IMR-90 (cell line): ENCODE data around the gene SNAP29. TPM values are rescaled to one million over a fixed set of nuclear protein-coding genes. Genes with fewer than 3 reads are reported as not detected.

Experiments
- ATAC-seq: fragments of 200-7000 bp; cut with Tn5 transposase; 2 replicates; pipeline ENCODE4 v1.9.1; 2020; ENCODE audit warnings: low read depth, mild to moderate bottlenecking, moderate library complexity
- BruUV-seq: library from RNA; stranded (reverse); fragments of 400-500 nt; replicated peaks from 2 replicates; lab custom pipeline; 2021; lab: Mats Ljungman, UMichigan
- CTCF ChIA-PET: fragments of 300-600 bp; formaldehyde crosslinking; extraction: SDS; loops from one replicate; lab custom pipeline; 2021; ENCODE audit warnings: antibody characterized with exemption; lab: Yijun Ruan, JAX
- POLR2A ChIA-PET: fragments of 300-600 bp; sonication (Branson Sonifier 250); formaldehyde crosslinking; loops from one replicate; lab custom pipeline; 2022; ENCODE audit warnings: antibody characterized with exemption; ENCODE audit not compliant: unreplicated experiment; lab: Charles Lee
- DNase-seq: peaks from one replicate; pipeline ENCODE4 v3.0.0; 2013
- H2AFZ ChIP-seq: replicated peaks from 2 replicates; pipeline ENCODE3; 2013; ENCODE audit warnings: low read length, mild to moderate bottlenecking; ENCODE audit not compliant: poor library complexity
- H2AK5ac ChIP-seq: 2 replicates; pipeline ENCODE4 v1.6.1; 2013; ENCODE audit warnings: low read depth, low read length, inconsistent platforms
- H2AK9ac ChIP-seq: replicated peaks from 2 replicates; pipeline ENCODE3; 2013; ENCODE audit warnings: mild to moderate bottlenecking, low read depth, low read length, moderate library complexity; ENCODE audit not compliant: poor library complexity
- H2BK120ac ChIP-seq: 2 replicates; pipeline ENCODE4 v1.6.1; 2013; ENCODE audit warnings: low read depth, low read length, inconsistent platforms
- H2BK15ac ChIP-seq: 3 replicates; pipeline ENCODE4 v1.6.1; 2013; ENCODE audit warnings: low read depth, low read length, inconsistent platforms
- H2BK20ac ChIP-seq: 2 replicates; pipeline ENCODE4 v1.6.1; 2013; ENCODE audit warnings: low read depth, mild to moderate bottlenecking, inconsistent platforms, low read length, moderate library complexity
- H2BK5ac ChIP-seq: 2 replicates; pipeline ENCODE4 v1.6.1; 2013; ENCODE audit warnings: mild to moderate bottlenecking, low read depth, low read length, inconsistent platforms; ENCODE audit not compliant: poor library complexity, severe bottlenecking
- H3K14ac ChIP-seq: replicated peaks from 2 replicates; pipeline ENCODE4 v1.6.1; 2013; ENCODE audit warnings: low read depth, low read length, inconsistent platforms
- H3K18ac ChIP-seq: 2 replicates; pipeline ENCODE4 v1.6.1; 2013; ENCODE audit warnings: low read depth, low read length, control low read depth
- H3K23ac ChIP-seq: 2 replicates; pipeline ENCODE4 v1.6.1; 2013; ENCODE audit warnings: low read depth, low read length, inconsistent platforms
- H3K27ac ChIP-seq: 2 replicates; pipeline ENCODE4 v1.5.1; 2013; ENCODE audit warnings: mild to moderate bottlenecking, control low read depth, low read length; ENCODE audit not compliant: insufficient read depth
- H3K27me3 ChIP-seq: 2 replicates; pipeline ENCODE4 v1.6.1; 2013; ENCODE audit warnings: low read length; ENCODE audit not compliant: control insufficient read depth, insufficient read depth
- H3K36me3 ChIP-seq: 2 replicates; pipeline ENCODE4 v1.6.1; 2013; ENCODE audit warnings: low read length, mixed read lengths; ENCODE audit not compliant: control insufficient read depth, insufficient read depth
- H3K4ac ChIP-seq: 2 replicates; pipeline ENCODE4 v1.6.1; 2013; ENCODE audit warnings: low read depth, low read length, inconsistent platforms
- H3K4me1 ChIP-seq: 2 replicates; pipeline ENCODE4 v1.6.1; 2013; ENCODE audit warnings: low read length, mixed read lengths; ENCODE audit not compliant: control insufficient read depth, insufficient read depth
- H3K4me2 ChIP-seq: 2 replicates; pipeline ENCODE4 v1.6.1; 2013; ENCODE audit warnings: low read depth, mild to moderate bottlenecking, control low read depth, low read length, moderate library complexity
- H3K4me3 ChIP-seq: 2 replicates; pipeline ENCODE4 v1.5.1; 2013; ENCODE audit warnings: low read depth, mild to moderate bottlenecking, control low read depth, low read length, moderate library complexity; ENCODE audit not compliant: insufficient read depth
- H3K56ac ChIP-seq: 2 replicates; pipeline ENCODE4 v1.6.1; 2013; ENCODE audit warnings: low read length, inconsistent platforms; ENCODE audit not compliant: insufficient read depth; ENCODE audit errors: extremely low read depth
- H3K79me1 ChIP-seq, 2 experiments: 2 replicates each; pipeline ENCODE4 v1.6.1; 2013; ENCODE audit warnings: low read length in 2 of 2, inconsistent platforms in 1 of 2, low read depth in 1 of 2
- H3K9ac ChIP-seq: 2 replicates; pipeline ENCODE4 v1.6.1; 2013; ENCODE audit warnings: low read depth, low read length, control low read depth
- H3K9me1 ChIP-seq: 2 replicates; pipeline ENCODE4 v1.6.1; 2013; ENCODE audit warnings: low read length, inconsistent platforms; ENCODE audit not compliant: insufficient read depth
- H3K9me3 ChIP-seq: 2 replicates; pipeline ENCODE4 v1.6.1; 2013; ENCODE audit warnings: low read length; ENCODE audit not compliant: control insufficient read depth, insufficient read depth
- H4K20me1 ChIP-seq: 2 replicates; pipeline ENCODE4 v1.6.1; 2013; ENCODE audit warnings: low read length, inconsistent platforms; ENCODE audit not compliant: insufficient read depth
- H4K5ac ChIP-seq: 2 replicates; pipeline ENCODE4 v1.6.1; 2013; ENCODE audit warnings: mild to moderate bottlenecking, low read depth, low read length, control low read depth
- H4K8ac ChIP-seq, 2 experiments: 2 replicates each; pipeline ENCODE4 v1.6.1; 2013; ENCODE audit warnings: low read depth in 2 of 2, low read length in 2 of 2, control low read depth in 1 of 2, inconsistent platforms in 1 of 2
- H4K91ac ChIP-seq: 2 replicates; pipeline ENCODE4 v1.6.1; 2013; ENCODE audit warnings: low read depth, low read length, inconsistent platforms; ENCODE audit not compliant: insufficient read depth
- CEBPB ChIP-seq: IDR thresholded peaks from 2 replicates; pipeline ENCODE4 v1.6.1; 2012; ENCODE audit warnings: low read depth, low read length, improper control_type of control experiment
- FOS ChIP-seq: fragments of 150-350 bp; IDR thresholded peaks from 2 replicates; pipeline ENCODE4 v1.6.1; 2016; ENCODE audit warnings: low read depth, low read length
- NFE2L2 ChIP-seq: fragments of 150-350 bp; IDR thresholded peaks from 2 replicates; pipeline ENCODE4 v1.6.1; 2016; ENCODE audit warnings: low read depth, mild to moderate bottlenecking, low read length
- POLR2A ChIP-seq: IDR thresholded peaks from 2 replicates; pipeline ENCODE4 v1.6.1; 2012; ENCODE audit warnings: mild to moderate bottlenecking, low read depth, low read length
- SMC3 ChIP-seq: fragments of 150-350 bp; IDR thresholded peaks from 2 replicates; pipeline ENCODE4 v1.6.1; 2016; ENCODE audit warnings: low read depth, mild to moderate bottlenecking, antibody characterized with exemption, low read length, moderate library complexity
- WGBS, 2 experiments: methylation state at CpG; one replicate each; pipeline versions ENCODE4 v1.1.5 to v1.1.7; 2013; ENCODE audit warnings: missing lambda C conversion rate in 2 of 2; ENCODE audit not compliant: insufficient read length in 1 of 2; ENCODE audit errors: extremely low coverage in 2 of 2; 5-methylcytosine and 5-hydroxymethylcytosine counted together
- dilution Hi-C: fragments of 300-500 bp; cut with HindIII; formaldehyde crosslinking; loops from one replicate; pipeline ENCODE4 v1.14.3; 2018; ENCODE audit warnings: low sequenced_read_pairs; ENCODE audit not compliant: unreplicated experiment
- in situ Hi-C: fragments of 300-500 bp; cut with MboI; formaldehyde crosslinking; loops from 3 replicates; pipeline ENCODE4 v1.14.3; 2019; ENCODE audit warnings: low sequenced_read_pairs, inconsistent platforms, mixed read lengths
- intact Hi-C: fragments of 100-400 bp; cut with micrococcal nuclease; formaldehyde crosslinking; loops from 2 replicates; pipeline ENCODE4 v1.10.0; 2022
- polyA plus RNA-seq, 3 experiments: library from polyadenylated mRNA; depleted of rRNA; stranded (reverse); fragments of >200 nt; gene quantifications; 2 replicates each; pipeline ENCODE4 v1.2.3, GENCODE V29; 2012; ENCODE audit warnings: low replicate concordance in 1 of 3
- total RNA-seq: library from RNA; depleted of rRNA; stranded (reverse); fragments of >200 nt; gene quantifications from 2 replicates; pipeline ENCODE4 v1.2.3, GENCODE V29; 2012

Gene SNAP29
- total and polyA plus RNA-seq, 2 of the 4 experiments (the other 2 are of a cell fraction), result 10.6 to 29.5 TPM

DNA sequence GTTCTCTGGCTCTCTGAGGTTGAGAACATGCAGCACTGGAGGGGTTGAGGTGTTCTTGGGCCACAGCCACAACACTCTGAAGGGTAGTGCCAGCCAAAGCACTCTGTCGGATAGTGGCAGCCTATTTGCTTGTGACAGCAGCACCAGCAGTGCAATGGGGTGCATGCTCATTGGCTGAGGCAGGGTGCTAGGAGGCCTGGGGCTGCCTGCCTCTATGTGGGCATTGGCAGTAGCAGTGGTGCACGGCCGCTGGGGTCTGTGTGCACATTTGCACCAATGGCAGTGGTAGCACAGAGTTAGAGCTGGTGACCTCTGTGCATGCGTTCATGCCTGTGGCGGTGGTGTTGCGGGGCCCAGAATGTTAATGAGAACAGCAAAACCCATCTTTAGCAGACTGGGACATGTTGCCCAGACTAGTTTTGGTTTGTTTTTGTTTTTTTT lies 25.6 kb upstream of the SNAP29 start:
- H2BK5ac ChIP-seq, result no peak overlapping the region
- ChIA-PET CTCF (no interaction called here), POLR2A (no interaction called here)
- H3K56ac ChIP-seq, result no peak overlapping the region
- H3K4ac ChIP-seq, result no peak overlapping the region
- no peak overlapping the region for H2BK15ac ChIP-seq
- no peak overlapping the region for H2BK20ac ChIP-seq
- no peaks in the 10 kb centered on the region for H3K4me1 ChIP-seq
- peaks cover 20% of the 10 kb centered on the region for H3K36me3 ChIP-seq
- H3K4me3 ChIP-seq, result no peak overlapping the region
- in situ Hi-C loops, result no loop called here
- H3K9me3 ChIP-seq, result no peaks in the 10 kb centered on the region
- BruUV-seq, result no TSS peak
- H4K20me1 ChIP-seq, result peaks cover 5% of the 10 kb centered on the region; the same call in 1 of the 2 replicates
- no peak overlapping the region for H3K9ac ChIP-seq
- H4K91ac ChIP-seq, result no peak overlapping the region
- H3K27ac ChIP-seq, result no peak overlapping the region
- no peak overlapping the region for H4K8ac ChIP-seq
- H2AK5ac ChIP-seq, result no peak overlapping the region
- H3K4me2 ChIP-seq, result no peak overlapping the region
- H3K79me1 ChIP-seq, result peaks cover 10 to 34% of the 10 kb centered on the region in 2 experiments
- no peak overlapping the region for H3K18ac ChIP-seq
- no peaks in the 10 kb centered on the region for H3K27me3 ChIP-seq
- DNase-seq (no peak), ATAC-seq (no peak)
- peaks cover 11% of the 10 kb centered on the region for H3K9me1 ChIP-seq
- intact Hi-C loops, result no loop called here
- H2AFZ ChIP-seq, result no peak overlapping the region
- no peak overlapping the region for H3K14ac ChIP-seq
- H4K5ac ChIP-seq, result no peak overlapping the region
- dilution Hi-C loops, result no loop called here
- no peak for TF ChIP-seq FOS
- no peak for TF ChIP-seq POLR2A
- no peak for TF ChIP-seq SMC3
- TF ChIP-seq CEBPB, result no peak
- TF ChIP-seq NFE2L2, result no peak
- no peak overlapping the region for H2BK120ac ChIP-seq
- H3K23ac ChIP-seq, result no peak overlapping the region
- H2AK9ac ChIP-seq, result no peak overlapping the region
- WGBS, 2 experiments, result 100% methylated on average over 3 of the region's 6 CpGs; no CpG with 5 or more reads in 1 of the 2 experiments
